CD4-positive, alpha-beta T cell treated with Interleukin-17A for 1 hour (primary cell): ENCODE results near the gene CLNK.

Experiments
- DNase-seq: peaks from one replicate; pipeline ENCODE4 v3.0.0-alpha.2; 2020

The CLNK gene

GRCh38 chr4:10684631-10685030 lies at the start of gene CLNK:
TSS of gene CLNK (minus strand) at chr4:10684768. CDS start at chr4:10667869, 16,899 bp downstream.
- DNase-seq, result no peak

- DNase-seq, result no peak
Observed at GRCh38 chr4:10733481-10734062, 49.0 kb upstream of the CLNK start.

GRCh38 chr4:10732914-10733415 lies 48.4 kb upstream of the CLNK start:
- DNase-seq, result no peak

DNA sequence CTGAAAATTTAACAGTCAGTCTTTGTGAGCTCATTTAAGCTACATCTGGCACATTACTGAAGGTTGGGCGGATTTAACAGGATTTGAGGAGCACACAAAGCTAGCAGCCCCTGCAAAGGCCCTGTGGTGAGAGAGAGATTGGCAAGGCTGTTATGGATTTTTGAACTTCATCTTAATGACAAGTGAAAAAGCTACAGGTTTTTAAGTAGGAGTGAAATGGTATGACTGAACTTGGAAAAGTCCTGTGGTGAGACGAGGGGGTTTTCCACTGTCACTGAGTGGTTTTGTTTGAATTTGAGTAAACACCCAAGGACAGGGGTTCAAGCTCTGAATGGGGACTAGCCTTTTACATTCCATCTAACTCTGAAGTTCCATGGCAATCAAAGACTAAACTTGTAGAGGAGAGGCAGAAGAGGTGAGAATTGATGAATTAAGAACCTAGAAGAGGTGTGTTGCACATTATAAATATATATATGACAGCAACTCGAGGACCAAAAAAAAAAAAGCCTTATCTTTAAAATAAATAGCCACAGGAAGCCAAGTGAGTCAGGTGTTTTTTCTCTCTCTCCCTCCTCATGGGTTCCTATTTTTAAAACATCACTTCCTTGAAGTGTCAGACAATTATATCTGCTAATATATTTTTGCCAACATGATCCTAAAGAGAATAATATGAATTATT lies 47.8 kb upstream of the CLNK start:
- DNase-seq, result no peak

DNA sequence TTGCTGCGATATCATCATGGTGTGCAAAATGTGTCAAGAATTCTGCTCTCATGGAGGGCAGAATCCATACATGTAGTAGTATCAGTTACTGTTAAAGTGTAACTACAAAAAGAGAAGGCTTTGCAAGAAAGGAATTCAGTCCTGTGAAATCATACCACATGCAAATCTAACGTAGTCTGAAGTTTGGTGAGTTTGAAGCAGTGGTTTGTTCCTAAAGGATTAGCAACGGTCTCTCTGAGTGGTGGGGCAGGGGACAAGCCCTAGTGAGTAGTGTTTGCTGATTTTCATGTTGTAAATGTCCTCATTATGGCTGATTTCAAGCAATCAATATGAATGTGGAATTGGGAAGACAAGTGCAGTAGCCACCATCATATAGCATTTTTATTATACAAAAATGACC lies 47.1 kb upstream of the CLNK start:
- no peak for DNase-seq

DNA sequence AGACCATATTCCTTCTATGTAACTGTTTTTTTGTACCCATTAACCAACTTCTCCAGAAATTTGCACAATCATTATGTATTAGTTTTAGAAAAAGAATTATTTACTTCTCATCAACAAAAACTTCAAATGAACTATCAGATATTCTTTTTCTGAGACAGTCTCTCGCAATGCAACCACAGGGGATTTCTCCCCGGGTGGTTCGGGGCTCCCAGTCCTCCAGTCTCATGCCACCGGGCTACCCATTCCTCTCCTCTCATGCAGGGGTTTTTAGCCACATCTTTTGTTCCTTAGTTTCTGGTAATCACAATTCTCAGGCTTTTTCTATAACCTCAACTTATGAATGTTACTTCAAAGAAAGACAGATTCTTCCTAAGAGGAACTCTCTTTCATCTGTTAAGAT lies 46.6 kb upstream of the CLNK start:
- DNase-seq, result no peak

DNA sequence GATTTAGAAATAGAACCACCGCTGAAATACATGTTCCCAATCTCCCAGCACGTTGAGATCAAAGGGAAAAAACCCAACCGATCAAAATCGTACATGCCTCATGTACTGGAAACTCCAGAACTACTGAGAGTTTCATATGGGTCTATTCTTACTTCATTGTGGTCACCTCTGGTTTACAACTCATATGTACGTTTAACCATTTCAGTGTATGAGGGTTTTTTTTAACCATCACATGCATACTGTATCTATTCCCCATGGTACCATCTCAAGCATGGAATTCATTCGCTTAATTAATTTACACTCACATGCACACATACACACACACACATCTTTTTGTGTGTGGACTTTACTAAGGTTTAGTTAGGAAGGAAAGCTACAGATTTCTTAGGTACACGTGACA lies 46.0 kb upstream of the CLNK start:
- no peak for DNase-seq

GRCh38 chr4:10730019-10730418 lies 45.5 kb upstream of the CLNK start:
- no peak for DNase-seq

- DNase-seq, result no peak
Observed at GRCh38 chr4:10729366-10729765, 44.8 kb upstream of the CLNK start.

- no peak for DNase-seq
Observed at GRCh38 chr4:10728016-10728415, 43.4 kb upstream of the CLNK start.

DNA sequence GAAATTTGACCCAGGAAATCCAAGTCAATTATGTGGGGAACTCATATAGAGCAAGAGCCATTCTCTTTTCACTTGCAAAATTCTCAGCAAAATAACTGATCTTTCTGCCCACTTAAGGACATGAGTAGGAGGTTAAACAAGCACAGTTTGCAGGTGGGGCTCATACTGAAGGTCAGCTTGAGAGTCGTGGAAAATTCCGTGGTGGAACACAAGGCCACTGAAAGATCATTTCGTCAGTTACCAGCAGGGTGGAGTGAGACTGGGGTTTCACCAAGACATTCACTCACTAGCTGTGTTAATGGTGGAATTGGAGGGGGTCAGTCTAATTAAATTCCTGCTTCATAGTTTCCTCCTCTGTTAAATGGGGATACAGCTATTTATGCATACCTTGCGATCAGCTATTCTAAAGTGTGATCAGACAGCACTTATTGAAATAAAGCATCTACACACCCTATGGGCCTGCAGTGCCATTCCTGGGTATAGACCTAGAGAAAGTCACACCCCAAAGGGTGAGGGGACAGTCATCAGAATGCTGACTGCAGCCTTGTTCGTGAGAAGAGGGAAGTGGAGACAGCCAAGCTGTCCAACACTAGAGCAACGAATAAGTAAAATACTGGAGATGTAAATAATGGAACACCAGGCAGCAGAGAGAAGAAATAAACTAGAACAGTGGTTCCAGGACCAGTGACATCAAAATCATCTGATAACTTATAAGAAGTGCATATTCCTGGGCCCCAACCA lies 42.7 kb upstream of the CLNK start:
- no peak for DNase-seq

DNA sequence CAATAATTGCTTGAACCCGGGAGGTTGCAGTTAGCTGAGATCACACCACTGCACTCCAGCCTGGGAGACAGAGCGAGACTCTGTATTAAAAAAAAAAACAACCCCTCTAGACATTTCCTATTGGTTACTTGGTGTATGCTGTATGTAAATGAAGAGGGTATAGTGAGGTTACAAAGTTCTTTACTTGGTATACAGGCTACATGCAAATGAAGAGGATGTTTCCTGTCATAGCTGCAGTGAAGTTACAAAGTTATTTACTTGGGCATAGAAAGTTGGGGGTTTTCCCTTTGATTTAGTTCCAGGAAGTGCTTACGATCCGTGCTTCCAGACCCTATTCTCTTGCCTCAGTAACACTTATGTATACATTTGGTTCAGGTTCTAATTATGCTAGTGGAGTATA lies 38.4 kb upstream of the CLNK start:
- DNase-seq, result peak; percentile 26

- no peak for DNase-seq
Observed at GRCh38 chr4:10721616-10722015, 37.0 kb upstream of the CLNK start.

DNA sequence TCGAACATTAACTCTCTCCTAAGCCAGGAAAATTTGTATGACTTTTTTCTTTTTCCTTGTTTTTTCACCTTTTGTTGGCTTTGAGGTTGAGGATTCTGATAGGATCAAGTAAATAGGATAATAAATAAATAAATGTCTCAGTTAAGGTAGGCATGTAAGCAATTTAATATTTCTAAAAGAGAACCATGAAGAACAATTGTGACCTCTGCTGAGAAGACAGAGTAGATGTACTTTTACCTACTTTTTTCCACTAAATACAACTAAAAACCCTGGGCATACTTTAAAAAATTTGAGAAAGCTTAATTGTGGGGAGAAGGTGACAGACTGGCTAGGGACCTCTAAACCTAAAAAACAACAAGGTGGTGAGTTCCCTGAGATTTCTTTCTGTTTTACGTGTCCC lies 31.6 kb upstream of the CLNK start:
- no peak for DNase-seq

DNA sequence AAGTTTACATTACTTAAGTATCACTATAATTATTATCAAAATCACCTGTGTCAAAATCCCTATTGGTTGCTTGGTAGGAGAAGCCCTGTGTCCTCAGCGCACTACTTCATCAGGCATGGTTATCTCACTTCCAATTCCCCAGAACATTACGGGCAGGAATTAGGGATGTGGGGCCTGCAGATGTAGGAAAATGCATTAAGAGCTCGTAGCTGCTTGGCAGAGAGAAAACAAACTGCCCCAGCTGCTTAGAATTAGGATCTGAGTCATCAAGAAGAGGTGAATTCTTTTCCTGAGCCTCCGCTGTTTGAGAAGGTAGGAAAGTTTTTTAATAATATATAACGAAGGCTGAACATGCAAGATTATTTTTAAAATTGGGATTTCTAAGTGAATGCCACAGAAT lies 31.1 kb upstream of the CLNK start:
- no peak for DNase-seq

- DNase-seq, result no peak
Observed at GRCh38 chr4:10715135-10715534, 30.6 kb upstream of the CLNK start.

GRCh38 chr4:10713591-10713990 lies 29.0 kb upstream of the CLNK start:
- DNase-seq, result no peak

- no peak for DNase-seq
Observed at GRCh38 chr4:10706236-10706635, 21.7 kb upstream of the CLNK start.

DNA sequence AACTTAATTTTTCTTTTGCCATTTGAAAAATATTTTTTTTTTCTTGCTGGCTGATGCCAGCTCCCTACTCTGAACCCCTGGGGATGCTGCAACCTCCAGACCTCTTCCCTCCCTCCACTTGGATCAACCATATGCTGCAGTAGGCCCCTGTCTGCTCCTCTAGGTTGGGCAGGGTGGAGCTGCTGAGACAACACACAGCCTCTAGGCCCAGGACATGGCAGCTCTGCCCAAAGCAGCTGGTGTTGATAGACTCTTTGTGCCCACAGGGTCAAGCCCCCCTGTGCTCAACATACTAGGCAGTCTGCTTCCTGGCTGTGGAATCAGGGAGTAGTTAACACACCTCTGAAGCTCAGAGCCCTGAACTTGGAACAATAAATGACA lies 19.9 kb upstream of the CLNK start:
- DNase-seq, result no peak

DNA sequence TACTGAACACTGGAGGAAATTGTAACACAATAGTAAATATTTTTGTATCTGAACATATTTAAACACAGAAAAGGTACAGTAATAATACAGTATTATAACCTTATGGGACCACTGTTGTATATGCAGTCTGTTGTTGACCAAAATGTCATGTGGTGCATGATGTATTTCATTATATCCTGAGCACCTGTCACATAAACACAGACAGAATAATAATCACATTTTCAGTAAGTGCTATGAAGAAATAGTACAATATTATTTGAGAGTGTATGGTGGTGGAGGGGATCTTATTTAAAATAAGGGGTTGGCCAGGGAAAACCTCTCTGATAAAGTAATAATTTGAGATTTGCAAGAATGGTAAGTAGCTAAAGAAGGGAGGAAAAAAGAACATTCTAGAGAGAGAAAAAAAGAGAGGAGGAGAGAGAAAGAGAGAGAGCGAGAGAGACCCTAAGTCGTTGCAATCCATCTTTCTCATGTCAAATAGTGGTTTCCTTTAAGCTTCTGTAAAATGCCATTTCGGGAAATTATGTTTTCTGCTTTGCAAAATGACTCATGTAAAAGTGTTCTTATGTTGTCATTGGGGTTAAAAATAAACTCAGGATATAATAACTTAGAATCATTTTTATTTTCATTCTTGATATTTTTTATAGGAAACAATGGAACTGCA lies 19.3 kb upstream of the CLNK start:
- no peak for DNase-seq

GRCh38 chr4:10703156-10703555 lies 18.6 kb upstream of the CLNK start:
- DNase-seq, result no peak

GRCh38 chr4:10701702-10702460 lies 17.3 kb upstream of the CLNK start:
- no peak for DNase-seq

DNA sequence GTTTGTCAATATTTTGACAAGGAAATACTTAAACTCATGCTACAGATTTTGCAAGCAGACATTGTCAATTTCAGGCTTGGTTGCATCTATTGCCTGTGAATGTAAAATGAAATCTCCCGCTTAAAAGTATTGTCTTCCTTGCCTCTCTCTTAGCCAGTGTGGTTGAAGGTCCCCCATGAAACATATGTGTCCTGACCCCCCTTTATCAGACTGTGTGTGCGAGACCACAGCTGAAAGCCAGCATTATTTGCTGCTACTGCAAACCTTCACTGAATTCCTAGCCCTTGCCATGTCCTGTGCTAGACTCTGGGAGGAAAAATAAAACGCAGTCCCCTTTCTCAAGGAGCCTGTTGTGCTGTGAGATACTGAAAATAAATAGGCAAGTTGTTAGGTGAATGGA lies 16.6 kb upstream of the CLNK start:
- no peak for DNase-seq
